ENCODE measurements around the gene MUC22.
"Not testable (repeated sequence)": the region's sequence is repeated elsewhere in the genome, so short reads cannot be mapped to it uniquely, and the experiment has no call there.

The MUC22 gene

GRCh38 chr6:31000067-31000860, 10.0 kb upstream of the MUC22 start:
- not testable (repeated sequence) for DNase-seq

DNA sequence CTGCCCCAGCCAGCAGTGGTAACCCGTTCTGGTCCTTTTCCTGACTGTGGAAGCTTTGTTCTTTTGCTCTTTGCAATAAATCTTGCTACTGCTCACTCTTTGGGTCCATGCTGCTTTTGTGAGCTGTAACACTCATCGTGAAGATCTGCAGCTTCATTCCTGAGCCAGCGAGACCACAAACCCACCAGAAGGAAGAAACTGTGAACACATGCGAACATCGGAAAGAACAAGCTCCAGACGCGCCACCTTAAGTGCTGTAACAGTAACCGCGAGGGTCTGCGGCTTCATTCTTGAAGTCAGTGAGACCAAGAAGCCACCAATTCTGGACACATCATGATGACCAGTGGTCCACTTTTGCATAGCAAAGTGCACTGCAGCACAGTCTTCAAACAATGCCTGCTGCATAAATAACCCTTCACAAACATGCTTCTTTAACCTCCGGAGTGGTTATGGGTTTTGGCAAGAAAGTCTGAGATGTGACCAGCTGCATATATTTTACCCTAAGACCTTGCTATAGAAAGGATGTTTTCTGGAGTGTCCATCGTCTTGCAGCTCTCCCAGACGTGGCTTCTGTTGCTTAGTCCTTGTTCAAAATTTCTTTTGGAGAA, 8.9 kb upstream of the MUC22 start:
- DNase-seq = no peak

- DNase-seq = no peak
These were observed 7.8 kb upstream of the MUC22 start for GRCh38 chr6:31002471-31002870.

DNA sequence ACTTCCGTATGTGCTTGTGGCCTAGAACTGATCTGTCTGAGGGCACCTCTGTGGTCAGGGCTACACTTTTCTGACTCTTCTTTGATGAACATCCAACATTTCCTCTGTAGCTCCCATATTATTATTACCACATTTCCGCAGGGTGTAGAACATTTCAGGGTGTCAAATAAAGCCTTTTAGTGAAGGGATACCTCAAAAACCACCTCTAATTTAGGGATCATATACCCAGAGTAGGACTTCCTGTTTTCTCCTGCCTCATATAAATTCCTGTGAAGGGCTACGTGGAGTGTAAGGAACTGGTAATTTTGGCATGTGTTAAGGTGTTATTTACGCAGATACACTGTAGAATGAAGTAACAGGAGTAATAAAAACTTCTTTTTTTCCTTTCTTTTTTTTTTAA, 5.5 kb upstream of the MUC22 start:
- DNase-seq = no peak

GRCh38 chr6:31005249-31006020, 4.8 kb upstream of the MUC22 start:
- DNase-seq = no peak

DNA sequence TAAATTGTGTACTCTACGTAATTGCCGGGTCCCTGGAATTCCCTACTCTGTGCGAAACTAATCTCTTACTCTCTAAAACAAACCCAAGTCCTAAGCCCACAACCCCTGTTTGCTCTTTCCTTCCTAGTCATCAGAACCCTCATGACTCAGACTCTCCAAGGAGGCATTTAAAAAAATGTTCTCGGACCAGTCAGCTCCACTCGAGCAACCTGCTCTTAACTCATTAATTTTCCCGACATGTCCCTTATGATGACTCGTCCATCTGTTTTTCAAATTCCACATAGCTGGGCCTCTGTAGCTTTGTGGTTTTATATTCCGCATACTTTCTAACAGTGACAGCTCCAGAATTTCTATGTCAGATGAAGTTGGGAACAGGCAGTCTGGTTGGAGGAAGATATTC, 2.6 kb upstream of the MUC22 start:
- DNase-seq = no peak

DNA sequence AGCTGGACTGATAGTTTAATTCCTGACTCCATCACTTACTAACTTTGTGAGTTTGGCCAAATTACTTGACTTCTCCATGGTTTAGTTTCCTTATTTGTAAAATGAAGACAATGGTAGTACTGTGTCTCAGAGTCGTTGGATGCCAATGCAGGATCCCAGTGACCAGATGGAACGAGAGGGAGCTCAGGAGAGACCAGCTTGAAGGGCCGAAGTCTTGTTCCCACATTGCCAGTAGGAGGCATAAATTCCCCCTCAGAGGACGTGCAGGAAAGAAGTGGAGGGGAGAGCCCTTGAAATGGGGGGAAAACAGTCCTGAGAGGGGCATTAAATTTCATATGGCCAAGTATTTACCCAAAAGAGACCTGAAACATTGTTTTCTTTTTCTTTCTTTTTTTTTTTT, 2.1 kb upstream of the MUC22 start:
- DNase-seq = no peak

DNA sequence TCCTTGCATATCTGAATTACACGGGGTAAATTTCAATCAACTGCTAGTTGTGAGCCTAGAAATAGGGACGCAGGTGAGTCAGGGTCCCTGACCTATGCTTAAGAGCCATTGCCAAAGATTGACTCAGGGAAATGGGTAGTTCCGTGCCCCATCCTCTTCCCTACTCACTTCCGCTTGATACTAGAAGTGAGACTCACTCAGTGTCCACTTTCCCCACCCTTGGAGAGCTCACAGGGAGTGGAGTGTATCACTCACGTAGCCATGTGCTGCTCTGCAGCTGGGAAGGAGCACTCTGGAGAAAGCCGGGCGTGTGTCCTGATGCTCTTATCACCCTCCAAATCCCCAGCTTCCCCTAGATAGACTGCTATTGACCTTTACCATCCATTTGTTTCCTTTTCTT, 543 bp upstream of the MUC22 start:
- DNase-seq = no peak

GRCh38 chr6:31011153-31011552, 879 bp downstream of the MUC22 start:
- no peak for DNase-seq

DNA sequence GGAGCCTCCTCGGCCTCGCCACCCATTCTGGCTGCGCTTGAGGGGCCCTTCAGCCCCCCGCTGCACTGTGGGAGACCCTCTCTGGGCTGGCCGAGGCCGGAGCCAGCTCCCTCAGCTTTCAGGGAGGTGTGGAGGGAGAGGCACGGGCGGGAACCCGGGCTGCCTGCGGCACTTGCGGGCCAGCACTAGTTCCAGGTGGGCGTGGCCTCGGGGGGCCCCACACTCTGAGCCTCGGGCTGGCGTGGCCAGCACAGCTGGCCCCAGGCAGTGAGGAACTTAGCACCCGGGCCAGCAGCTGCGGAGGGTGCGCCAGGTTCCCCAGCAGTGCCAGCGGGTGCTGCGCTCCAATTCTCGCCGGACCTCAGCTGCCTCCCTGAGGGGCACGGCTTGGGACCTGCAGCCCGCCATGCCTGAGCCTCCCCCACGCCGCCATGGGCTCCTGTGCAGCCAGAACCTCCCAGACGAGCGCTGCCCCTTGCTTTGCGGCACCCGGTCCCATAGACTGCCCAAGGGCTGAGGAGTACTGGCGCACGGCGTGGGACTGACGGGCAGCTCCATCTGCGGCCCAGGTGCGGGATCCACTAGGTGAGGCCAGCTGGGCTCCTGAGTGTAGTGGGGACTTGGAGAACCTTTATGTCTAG, 6.5 kb downstream of the MUC22 start:
- DNase-seq = no peak

DNA sequence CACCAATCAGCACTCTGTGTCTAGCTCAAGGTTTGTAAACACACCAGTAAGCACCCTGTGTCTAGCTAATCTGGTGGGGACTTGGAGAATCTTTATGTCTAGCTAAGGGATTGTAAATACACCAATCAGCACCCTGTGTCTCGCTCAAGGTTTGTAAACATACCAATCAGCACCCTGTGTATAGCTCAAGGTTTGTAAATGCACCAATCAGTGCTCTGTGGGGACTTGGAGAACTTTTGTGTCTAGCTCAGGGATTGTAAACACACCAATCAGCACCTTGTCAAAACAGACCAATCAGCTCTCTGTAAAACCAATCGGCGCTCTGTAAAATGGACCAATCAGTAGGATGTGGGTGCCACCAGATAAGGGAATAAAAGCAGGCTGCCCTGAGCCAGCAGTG, 7.2 kb downstream of the MUC22 start:
- DNase-seq = not testable (repeated sequence)

DNA sequence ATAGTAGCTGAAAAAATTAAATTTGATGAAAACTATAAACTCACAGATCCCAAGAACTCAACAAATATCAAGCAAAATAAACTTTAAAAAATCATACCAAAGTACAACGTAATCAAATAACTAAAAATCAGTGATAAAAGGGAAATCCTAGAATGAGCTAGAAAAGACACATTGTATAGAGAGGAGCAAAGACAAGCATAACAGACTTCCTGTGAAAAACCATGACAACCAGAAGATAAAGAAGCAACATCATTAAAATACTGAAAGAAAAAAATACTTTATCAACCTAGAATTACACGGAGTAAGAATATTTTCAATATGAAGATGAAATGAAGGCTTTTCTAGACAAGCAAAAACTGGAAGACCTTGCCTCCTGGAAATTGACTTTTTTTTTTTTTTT, 9.8 kb downstream of the MUC22 start:
- no peak for DNase-seq

DNA sequence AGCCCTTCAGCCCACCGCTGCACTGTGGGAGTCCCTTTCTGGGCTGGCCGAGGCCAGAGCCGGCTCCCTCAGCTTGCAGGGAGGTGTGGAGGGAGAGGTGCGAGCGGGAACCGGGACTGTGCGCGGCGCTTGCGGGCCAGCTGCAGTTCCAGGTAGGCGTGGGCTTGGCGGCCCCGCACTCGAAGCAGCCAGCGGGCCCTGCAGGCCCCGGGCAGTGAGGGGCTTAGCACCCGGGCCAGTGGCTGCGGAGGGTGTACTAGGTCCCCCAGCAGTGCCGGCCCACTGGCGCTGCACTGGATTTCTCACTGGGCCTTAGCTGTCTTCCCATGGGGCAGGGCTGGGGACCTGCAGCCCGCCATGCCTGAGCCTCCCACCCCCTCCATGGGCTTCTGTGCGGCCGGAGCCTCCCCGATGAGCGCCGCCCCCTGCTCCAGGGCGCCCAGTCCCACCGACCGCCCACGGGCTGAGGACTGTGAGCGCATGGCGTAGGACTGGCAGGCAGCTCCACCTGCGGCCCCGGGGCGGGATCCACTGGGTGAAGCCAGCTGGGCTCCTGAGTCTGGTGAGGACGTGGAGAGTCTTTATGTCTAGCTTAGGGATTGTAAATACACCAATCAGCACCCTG, 10.5 kb downstream of the MUC22 start:
- DNase-seq = not testable (repeated sequence)

DNA sequence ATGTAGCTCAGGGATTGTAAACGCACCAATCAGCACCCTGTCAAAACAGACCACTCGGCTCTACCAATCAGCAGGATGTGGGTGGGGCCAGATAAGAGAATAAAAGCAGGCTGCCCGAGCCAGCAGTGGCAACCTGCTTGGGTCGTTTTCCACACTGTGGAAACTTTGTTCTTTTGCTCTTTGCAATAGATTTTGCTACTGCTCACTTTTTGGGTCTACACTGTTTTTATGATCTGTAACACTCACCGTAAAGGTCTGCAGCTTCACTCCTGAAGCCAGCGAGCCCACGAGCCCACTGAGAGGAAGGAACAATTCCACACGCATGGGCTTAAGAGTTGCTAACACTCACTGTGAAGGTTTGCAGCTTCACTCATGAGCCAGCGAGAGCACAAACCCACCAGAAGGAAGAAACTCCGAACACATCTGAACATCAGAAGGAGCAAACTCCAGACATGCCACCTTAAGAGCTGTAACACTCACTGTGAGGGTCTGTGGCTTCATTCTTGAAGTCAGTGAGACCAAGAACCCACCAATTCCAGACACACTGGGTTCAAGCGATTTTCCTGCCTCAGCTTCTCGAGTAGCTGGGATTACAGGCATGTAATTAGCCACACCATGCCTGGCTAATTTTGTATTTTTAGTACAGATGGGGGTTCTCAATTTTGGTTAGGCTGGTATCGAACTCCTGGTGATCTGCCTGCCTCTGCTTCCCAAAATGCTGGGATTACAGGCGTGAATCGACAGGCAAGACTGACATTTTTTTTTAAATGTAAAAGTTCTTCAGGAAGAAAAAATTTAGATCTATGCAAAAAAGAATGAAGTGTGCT, 11.6 kb downstream of the MUC22 start:
- DNase-seq = not testable (repeated sequence)

DNA sequence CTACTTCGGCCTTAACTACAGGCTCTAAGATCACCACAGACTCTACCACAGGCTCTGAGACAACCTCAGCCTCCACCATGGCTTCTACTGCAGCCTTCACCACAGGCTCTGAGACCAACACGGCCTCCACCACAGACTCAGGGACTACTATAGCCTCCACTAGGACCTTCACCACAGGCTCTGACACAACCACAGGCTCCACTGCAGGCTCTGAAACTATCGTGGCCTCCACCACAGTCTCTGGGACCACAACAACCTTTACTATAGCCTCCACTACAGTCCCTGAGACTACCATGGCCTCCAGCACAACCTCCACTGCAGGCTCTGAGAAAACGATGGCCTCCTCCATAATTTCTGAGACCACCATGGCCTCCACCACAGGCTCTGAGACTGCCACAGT, 15.3 kb downstream of the MUC22 start:
- no peak for DNase-seq

DNA sequence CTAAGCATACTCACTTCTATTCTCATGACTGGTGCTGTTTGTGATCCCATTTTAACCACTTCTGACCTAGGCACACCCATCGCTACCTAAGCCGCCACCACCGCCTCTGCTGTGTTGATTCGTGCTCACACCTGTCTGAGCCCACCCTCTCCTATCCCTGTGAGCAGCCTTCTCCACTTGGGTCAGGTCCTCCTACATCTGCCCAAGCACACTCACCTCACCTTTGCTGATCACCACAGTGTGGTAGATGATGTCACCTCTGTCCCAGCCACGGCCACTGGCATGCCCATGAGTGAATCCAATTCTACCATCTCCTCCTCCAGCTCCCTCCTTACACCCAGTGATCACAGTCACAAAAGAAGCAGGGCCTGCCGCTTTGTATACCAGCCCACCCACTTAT, 20.8 kb downstream of the MUC22 start:
- DNase-seq = no peak

- no peak for DNase-seq
These were observed 22.8 kb downstream of the MUC22 start for GRCh38 chr6:31033075-31033474.

GRCh38 chr6:31035862-31036497, 25.7 kb downstream of the MUC22 start:
- no peak for DNase-seq

GRCh38 chr6:31037169-31037568, 26.9 kb downstream of the MUC22 start:
- DNase-seq = no peak

GRCh38 chr6:31037682-31038081, 27.4 kb downstream of the MUC22 start:
- DNase-seq = no peak

GRCh38 chr6:31038559-31038958, 28.3 kb downstream of the MUC22 start:
- no peak for DNase-seq

DNA sequence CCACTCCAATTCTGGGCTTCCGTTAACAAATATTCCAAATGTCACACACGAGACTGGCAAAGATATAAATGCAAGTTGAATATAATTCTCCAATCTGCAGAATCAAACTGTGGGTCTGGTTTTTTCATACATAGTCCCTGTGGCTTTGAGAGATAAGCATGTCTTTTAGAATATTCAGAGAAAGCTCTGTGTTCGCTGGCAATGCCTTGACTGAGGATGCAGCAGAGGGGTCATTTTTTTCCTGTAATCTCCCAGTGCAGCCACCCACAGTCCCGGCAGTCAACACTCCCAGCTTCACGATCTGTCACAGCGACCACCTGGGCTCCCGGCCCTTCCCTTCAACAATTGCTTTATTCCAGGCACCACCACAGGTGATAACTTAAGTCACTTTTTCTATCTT, 30.5 kb downstream of the MUC22 start:
- no peak for DNase-seq

All from CD4-positive, alpha-beta T cell treated with Interleukin-6 for 4 hours (primary cell).